HG02885 (cell line): Measurements from ENCODE around the gene MTRFR.
"Not testable (repeated sequence)": the region's sequence is repeated elsewhere in the genome, so short reads cannot be mapped to it uniquely, and the experiment has no call there.

Experiments used
- ATAC-seq: cut with Tn5 transposase; IDR thresholded peaks from one replicate; pipeline ENCODE4 v1.9.1; 2021; ENCODE audit warnings: mild to moderate bottlenecking; ENCODE audit not compliant: unreplicated experiment, poor library complexity

MTRFR gene

GRCh38 chr12:123232807-123233504, at the start of gene MTRFR, which contains the start of gene MPHOSPH9:
Gene MTRFR, plus strand, starts transcription at chr12:123233436. Its CDS starts 20,239 bp downstream, at chr12:123253675.
Gene MPHOSPH9, minus strand, starts transcription at chr12:123233141. Its CDS starts 2,777 bp downstream, at chr12:123230364.
- ATAC-seq = peak; percentile 86

- no peak for ATAC-seq
These were observed 45.6 kb upstream of the MTRFR start for GRCh38 chr12:123187637-123188036.

DNA sequence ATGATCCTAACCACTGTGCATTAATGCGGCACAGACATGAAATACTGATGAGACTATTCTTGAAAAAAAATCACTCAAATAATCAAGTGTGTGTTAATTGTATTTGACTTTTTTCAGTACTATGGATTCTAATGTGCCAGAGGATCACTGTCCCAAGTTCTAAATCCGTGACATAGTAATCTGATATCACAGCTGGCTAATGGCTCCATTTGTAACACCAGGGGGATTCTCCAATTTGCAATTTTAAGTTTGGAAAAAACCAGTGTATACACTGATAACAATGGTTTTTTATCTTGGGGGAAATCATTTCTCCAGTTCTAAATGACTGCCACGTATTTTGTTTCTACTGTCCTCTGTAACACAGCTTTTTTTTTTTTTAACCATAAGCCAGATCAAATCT, 33.3 kb upstream of the MTRFR start:
- ATAC-seq = no peak

DNA sequence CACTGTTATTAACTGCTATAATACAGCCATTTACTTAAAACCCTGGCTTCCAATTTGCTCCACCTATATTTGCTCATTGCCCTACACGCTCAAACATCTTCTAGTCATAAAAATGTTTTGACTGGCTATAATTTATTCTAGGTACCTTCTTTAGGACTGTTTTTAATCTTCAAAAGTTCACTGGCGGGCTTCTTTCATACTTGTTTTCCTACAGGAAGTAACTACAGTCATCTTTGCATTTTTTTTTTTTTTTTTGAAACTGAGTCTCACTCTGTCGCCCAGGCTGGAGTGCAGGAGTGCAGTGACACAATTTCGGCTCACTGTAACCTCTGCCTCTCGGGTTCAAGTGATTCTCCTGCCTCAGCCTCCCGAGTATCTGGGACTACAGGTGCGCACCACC, 32.8 kb upstream of the MTRFR start:
- no peak for ATAC-seq

DNA sequence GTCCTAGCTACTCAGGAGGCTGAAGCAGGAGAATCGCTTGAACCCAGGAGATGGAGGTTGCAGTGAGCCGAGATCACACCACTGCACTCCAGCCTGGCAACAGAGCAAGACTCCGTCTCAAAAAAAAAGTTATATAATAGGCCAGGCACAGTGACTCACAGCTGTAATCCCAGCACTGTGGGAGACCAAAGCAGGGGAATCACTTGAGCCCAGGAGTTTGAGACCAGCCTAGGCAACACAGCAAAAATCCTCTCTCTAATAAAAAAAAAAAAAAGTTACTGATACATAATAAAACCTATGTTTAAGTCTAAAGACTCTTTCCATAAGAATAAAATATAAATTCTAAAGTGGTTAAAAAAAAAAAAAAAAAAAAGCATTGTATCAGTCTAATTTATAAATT, 26.4 kb upstream of the MTRFR start:
- ATAC-seq = not testable (repeated sequence)

DNA sequence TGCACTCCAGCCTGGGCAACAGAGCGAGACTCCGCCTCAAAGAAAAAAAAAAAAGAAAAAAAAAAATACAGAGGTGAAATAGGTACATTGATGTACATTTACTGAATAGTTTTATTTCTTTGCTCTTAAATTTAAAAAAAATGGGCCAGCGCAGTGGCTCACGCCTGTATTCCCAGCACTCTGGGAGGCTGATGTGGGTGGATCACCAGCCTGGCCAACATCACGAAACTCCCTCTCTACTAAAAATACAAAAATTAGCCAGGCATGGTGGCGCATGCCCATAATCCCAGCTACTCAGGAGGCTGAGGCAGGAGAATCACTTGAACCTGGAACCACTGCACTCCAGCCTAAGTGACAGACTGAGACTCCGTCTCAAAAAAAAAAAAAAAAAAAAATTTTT, 25.4 kb upstream of the MTRFR start:
- ATAC-seq = not testable (repeated sequence)

- peak; percentile 57 for ATAC-seq
These were observed 10.0 kb upstream of the MTRFR start for GRCh38 chr12:123223241-123223668.

DNA sequence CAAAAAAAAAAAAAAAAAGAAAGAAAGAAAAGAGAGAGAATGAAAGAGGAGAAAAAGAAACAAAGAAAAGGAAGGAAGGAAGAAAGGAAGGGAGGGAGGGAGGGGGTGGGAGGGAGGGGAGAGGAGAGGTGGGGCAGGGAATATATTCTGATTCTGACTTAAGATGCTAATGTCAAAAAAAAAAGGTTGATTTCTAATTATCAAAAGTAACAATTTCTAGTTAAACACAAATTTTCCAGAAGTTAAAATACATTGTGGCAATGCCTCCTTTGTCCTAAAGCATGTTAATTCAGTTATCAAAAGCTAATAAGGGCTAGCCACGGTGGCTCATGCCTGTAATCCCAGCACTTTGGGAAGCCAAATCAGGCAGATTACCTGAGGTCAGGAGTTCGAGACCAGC, 7.8 kb upstream of the MTRFR start:
- no peak for ATAC-seq

DNA sequence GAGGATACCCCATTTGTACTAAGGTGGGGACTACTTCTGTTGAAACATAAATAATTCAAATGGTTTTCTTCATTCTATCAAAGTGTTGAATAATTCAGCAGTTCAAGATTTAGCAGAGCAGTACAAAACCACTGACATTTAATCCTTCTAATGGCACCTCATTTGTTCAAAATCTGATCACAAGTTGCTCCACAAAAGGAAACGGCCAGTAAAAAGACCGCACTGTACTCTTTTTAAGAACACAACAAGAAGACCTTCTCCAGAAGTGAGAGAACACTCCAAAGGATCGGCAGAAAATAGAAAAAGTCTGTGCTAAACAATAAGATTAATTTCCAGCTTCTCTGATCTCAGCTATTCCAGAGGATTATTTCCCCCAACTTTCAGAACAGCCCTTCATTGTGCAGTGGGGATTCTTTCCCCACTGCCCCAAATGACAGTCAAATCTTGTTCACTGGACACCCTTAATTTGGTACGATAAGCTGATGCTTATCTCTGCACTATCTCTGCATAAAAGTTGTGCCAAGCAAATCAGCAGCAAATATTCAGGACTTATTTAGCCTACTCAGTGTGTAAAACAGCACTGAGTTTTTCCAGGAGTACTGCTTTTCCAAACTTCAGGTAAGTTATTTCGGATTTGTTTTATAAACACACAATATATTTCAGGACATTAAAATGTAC, 5.5 kb upstream of the MTRFR start:
- ATAC-seq = no peak

GRCh38 chr12:123229051-123229450, 4.2 kb upstream of the MTRFR start:
- ATAC-seq = no peak

DNA sequence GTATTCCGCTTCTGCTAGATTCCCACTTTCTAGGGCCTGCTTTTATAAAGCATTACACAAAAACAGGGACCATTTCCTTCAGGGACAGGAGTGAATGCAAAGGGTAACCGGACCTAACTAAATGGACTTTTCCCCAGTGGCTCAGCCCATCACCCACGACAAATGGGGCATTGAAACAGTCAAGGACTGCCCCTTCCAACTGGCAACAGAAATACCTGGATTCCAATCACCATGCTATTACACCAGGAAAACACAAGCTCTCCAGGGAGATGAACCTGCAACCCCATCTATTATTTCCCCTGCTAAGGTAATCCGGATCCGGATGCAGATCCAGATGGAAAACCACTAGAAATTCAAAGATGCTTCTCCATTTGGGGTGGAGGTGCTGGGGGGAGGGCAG, 1.3 kb upstream of the MTRFR start:
- ATAC-seq = no peak

GRCh38 chr12:123232472-123232806, 797 bp upstream of the MTRFR start:
- no peak for ATAC-seq

DNA sequence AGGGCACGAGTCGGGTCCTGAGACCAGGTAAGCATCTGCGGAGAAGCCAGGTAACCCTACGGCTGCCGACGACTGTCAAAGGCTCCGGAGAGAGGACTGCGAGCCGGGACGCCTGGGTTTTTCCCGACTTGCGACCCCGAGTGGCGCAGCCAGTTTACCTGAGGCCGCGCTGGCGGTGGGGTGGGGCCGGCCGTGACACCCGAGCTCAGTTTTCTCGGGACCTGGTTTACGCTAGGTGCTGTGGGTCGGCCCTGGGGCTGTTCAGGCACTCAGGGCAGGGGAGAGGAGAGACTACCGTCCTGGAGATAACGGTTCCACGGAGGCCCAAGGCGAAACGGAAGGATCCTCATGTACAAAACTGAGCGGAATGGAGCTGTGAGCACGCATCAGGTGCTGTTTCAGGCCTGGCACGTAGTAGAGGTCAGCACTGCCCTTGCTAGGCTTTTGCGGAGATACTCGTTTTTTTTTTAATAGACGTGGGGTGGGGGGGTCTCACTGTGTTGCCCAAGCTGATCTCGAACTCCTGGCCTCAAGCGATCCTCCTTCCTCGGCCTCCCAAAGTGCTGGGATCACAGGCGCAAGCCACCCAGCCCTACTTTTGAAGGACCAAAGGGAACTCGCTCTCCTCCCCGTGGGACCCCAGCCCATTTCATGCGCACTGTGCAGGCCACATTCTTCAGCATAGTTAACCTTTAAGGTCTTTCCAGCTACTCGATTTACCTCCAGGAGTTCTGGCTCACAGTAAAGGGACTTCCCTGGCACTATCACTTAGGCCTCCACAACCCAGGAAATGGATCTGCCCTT, 471 bp downstream of the MTRFR start:
- ATAC-seq = peak; percentile 17

- ATAC-seq = no peak
These were observed 4.6 kb downstream of the MTRFR start for GRCh38 chr12:123237646-123238329.

GRCh38 chr12:123238330-123238682, 5.1 kb downstream of the MTRFR start:
- no peak for ATAC-seq

DNA sequence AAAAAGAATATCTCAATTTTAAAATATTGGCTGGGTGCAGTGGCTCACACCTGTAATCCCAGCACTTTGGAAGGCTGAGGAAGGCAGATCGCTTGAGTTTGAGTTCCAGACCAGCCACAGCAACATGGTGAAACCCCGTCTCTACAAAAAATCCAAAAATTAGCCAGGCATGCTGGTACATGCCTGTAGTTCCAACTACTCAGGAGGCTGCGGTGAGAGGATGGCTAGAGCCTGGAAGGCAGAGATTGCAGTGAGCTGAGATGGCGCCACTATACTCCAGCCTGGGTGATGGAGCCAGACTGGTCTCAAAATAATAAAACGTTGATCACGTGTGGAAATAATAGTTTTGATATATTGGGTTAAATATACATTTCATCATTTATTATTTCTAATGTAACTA, 5.7 kb downstream of the MTRFR start:
- ATAC-seq = no peak

DNA sequence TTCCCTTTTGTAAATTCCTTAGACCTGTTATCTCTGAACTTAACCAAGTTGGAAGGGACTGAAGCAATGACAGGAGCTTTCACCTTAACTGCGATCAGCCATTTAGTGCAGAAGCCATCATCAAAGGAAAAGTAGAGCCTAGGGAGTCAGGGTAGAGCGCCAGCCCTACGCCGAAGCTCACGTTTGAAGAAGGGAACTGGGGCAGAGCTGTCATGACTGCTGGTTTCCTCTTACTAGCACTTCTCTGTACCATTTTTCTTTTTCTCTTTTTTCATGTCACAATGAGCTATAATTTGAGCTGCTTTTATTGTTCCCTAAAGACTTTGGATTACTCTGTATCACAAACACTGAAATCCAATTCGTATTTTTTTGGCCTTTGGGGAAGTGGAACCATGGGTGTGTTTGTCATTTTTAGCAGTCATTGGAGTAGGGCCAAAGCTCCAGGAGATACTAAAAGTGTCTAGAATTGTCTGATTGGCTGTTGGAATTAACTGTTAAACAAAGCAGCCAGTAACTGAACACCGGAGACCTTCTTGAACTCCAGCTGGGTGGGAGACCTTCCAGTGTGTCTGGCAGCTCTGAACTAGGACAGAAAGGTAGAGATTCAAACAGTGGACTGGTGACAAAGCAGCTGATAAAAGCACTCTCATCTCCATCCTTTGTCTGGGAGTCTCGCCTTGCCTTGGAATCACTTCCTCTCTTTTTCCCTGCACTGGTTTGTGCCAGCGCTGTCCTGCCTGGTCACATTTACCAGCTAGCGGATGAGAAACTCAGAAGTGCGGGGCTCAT, 9.1 kb downstream of the MTRFR start:
- no peak for ATAC-seq

- ATAC-seq = no peak
These were observed 10.5 kb downstream of the MTRFR start for GRCh38 chr12:123243671-123244262.

DNA sequence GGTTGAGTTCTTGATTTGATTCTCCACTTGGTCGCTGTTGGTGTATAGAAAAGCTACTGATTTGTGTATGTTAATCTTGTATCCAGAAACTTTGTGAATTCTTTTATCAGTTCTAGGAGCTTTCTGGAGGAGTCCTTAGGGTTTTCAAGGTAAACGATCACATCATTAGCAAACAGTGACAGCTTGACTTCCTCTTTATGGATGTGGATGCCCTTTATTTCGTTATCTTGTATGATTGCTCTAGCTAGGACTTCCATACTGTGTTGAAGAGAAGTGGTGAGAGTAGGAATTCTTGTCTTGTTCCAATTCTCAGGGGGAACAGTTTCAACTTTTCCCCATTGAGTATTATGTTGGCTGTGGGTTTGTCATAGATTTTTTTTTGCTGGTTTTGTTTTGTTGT, 12.4 kb downstream of the MTRFR start:
- ATAC-seq = no peak

- not testable (repeated sequence) for ATAC-seq
These were observed 14.9 kb downstream of the MTRFR start for GRCh38 chr12:123248129-123248528.
